Neural cell (in vitro differentiated cells): ENCODE data around the gene PAK1.

Experiments
- CTCF ChIP-seq: fragments of 450-650 bp; IDR thresholded peaks from 2 replicates; pipeline ENCODE4 v1.5.1; 2014; ENCODE audit warnings: antibody characterized with exemption, mild to moderate bottlenecking, moderate library complexity; ENCODE audit not compliant: poor library complexity, severe bottlenecking
- EP300 ChIP-seq: fragments of 450-650 bp; conservative IDR thresholded peaks from 2 replicates; pipeline ENCODE4 v1.6.1; 2014; ENCODE audit warnings: antibody characterized with exemption, mild to moderate bottlenecking, moderate library complexity; ENCODE audit not compliant: poor library complexity, severe bottlenecking
- EZH2 ChIP-seq: fragments of 200-600, 300-800 bp; shearing (Covaris generic), sonication (generic); IDR thresholded peaks from 2 replicates; pipeline ENCODE4 v1.6.1; 2014; ENCODE audit warnings: antibody characterized with exemption, low read length, borderline replicate concordance, mild to moderate bottlenecking; ENCODE audit not compliant: insufficient read depth, poor library complexity, severe bottlenecking
- MXI1 ChIP-seq: fragments of 450-650 bp; conservative IDR thresholded peaks from 2 replicates; pipeline ENCODE4 v1.6.1; 2014; ENCODE audit warnings: antibody characterized with exemption, mild to moderate bottlenecking; ENCODE audit not compliant: poor library complexity, severe bottlenecking
- POLR2AphosphoS5 ChIP-seq: IDR thresholded peaks from 2 replicates; pipeline ENCODE4 v1.6.1; 2012
- RAD21 ChIP-seq: fragments of 450-650 bp; conservative IDR thresholded peaks from 2 replicates; pipeline ENCODE4 v1.6.1; 2014; ENCODE audit warnings: antibody characterized with exemption, mild to moderate bottlenecking, moderate library complexity
- REST ChIP-seq: IDR thresholded peaks from 2 replicates; pipeline ENCODE4 v1.6.1; 2012; ENCODE audit warnings: borderline replicate concordance
- SMC3 ChIP-seq: fragments of 450-650 bp; conservative IDR thresholded peaks from 2 replicates; pipeline ENCODE4 v1.6.1; 2014; ENCODE audit warnings: antibody characterized with exemption, mild to moderate bottlenecking, moderate library complexity; ENCODE audit not compliant: poor library complexity
- TAF1 ChIP-seq: IDR thresholded peaks from 2 replicates; pipeline ENCODE4 v1.6.1; 2012; ENCODE audit warnings: low read depth

GRCh38 chr11:77467993-77468392 lies 5.9 kb downstream of the PAK1 start:
- TF ChIP-seq POLR2AphosphoS5 (no peak), CTCF (no peak), SMC3 (no peak), EZH2 (no peak), RAD21 (no peak), EP300 (no peak), TAF1 (no peak), REST (no peak), MXI1 (no peak)
